ENCODE results near the gene SLC31A2.

Gene SLC31A2

DNA sequence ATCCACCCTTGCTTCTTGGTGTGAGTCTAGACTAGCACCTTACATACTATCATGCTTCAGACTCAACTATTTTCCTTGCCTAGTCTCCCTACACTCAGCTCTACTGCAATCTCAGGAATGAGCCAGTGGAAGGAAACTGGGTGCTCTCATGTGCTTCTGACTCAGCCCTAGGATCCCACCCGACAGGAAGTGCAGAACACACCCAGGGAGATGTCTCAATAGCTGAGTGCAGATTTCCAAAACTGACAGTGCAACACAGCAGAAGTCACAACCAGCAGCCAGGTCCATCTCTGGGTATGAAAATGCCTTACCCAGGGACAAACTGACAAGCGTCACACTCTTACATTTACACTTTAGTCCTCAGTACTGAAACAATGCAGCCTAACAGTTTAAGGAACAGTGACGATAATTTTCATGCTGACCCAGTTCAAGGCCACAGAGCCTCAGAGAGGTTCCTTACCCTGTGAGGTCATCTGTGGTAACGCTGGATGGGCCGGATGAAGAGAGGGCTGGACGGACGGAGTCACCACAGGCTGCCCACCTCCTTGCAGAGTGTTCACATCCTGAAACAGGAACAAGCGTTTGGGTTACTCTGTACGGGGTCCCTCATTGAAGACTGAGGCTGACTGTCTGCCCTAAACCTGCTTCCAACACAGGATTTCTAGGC is 37.3 kb downstream of the SLC31A2 start:
- FAIRE-seq, result no peak

DNA sequence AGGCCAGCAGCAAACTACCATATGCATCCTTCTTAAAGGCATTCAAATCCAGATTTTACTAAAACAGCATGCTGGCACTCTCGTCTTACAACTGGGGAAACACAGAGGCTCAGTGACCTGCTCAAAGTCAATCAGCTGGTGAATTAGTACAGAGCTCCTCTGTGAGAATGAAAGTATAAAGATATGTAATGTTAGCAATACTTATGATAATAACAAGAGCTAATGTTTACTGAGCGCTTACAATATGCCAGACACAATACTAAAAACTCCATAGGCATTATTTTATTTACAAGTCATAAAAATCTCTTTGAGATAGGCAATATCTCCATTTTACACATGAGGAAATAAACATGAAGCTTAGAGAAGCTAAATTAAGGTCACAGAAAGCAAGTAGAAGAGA is 41.6 kb downstream of the SLC31A2 start:
- FAIRE-seq, result no peak

DNA sequence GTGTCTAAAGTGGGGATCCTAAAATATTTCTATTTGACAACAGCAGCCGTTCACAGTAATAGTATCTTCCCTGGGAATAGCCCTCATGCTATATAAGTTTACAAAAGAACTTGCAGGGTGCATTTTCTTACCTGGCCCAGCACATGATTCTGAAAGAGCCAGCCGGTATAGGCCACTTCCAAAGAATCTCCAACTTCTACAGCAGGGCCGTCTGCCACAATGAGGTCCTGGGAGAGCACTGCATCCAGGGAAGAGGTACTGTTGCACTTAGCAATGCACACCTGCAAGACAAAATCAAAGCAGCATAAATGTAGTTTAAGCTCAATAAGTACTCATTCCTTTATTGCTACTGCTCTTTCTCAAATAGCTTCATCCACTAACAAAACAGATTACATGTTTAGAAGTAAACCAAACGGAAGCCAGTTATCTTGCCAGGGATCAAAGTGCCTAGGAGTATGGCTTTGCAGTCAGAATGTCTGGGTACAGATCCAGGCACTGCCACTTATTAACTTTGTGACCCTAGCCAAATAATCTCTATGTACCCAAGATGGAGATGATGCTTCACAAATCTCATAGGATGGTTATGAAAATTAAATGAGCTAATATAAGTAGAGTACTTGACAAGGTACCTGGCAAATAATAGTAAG is 49.0 kb downstream of the SLC31A2 start:
- no peak for FAIRE-seq

DNA sequence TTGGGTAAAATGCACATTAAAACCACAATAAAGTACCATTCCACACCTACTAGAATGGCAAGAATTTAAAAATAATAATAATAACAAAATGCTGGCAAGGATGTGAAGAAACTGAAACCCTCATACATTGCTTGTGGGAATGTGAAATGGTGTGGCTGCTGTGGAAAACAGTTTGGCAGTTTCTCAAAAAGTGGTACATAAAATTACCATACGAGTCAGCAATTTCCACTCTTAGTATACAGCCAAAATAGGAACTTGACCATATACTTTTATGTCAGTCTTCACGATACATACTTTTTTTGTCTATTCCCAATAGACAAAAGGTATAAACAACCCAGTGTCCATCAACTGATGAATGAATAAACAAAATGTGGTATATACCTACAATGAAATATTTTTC is 54.6 kb downstream of the SLC31A2 start:
- no peak for FAIRE-seq

DNA sequence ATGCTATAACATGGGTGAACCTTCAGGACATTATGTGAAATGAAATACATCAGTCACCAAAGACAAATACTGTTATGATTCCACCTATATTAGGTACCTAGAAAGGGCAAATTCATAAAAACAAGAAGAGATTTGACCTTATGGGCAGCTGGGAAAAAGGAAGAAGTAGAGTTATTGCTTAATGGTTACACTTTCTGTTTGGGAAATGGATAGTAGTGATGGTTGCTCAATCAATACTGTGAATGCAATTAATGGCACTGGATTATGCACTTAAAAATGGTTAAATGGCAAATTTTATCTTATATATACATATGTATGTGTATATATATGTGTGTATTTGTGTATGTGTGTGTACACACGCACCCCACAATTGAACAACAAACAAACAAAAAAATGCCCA is 55.1 kb downstream of the SLC31A2 start:
- FAIRE-seq, result no peak

DNA sequence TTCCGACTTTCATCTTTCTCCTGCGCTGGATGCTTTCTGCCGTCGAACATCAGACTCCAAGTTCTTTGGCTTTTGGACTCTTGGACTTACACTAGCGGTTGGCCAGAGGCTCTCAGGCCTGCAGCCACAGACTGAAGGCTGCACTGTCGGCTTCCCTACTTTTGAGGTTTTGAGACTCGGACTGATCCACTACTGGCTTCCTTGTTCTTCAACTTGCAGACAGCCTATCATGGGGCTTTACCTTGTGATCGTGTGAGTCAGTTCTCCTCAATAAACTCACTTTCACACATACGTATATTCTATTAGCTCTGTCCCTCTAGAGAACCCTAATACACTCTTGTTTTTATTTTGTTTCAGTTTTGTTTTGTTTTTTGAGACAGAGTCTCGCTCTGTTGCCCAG is 60.0 kb downstream of the SLC31A2 start:
- FAIRE-seq, result no peak
